ENCODE measurements around the gene KSR2. TPM values are rescaled to one million over a fixed set of nuclear protein-coding genes. Genes with fewer than 3 reads are reported as not detected.

The KSR2 gene
- total and polyA plus RNA-seq, 2 donors from 2014 or later = 0.34 to 2.9 TPM

DNA sequence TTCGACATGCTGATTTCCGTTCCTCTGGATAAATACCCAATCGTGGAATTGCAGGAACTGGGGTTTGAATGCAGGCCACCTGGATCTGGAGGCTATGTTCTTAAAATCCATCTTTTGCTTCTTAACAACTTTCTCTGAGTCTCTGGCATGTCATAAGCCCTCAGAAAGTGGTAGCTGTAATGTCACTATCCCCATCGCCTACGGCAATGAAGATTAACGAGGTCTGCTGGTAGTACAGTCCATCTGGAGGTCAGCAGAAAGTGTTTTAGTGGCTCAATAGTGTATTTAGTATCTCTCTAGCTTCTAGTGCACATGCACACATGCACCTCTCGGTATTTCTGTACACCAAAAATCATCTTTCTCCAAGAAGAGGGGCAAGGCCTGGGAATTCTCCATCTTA lies 477.1 kb downstream of the KSR2 start:
- H3K27me3 ChIP-seq (ENCODE audit: control insufficient read depth, insufficient read depth, low read length) = no peaks in the 10 kb centered on the region
- H3K9me3 ChIP-seq (ENCODE audit: control insufficient read depth in 2 of 3, insufficient read depth in 1 of 3, low read length in 3 of 3) = peaks cover 0 to 1% (median 0%) of the 10 kb centered on the region in 3 donors
- TF ChIP-seq, protein P1, sequence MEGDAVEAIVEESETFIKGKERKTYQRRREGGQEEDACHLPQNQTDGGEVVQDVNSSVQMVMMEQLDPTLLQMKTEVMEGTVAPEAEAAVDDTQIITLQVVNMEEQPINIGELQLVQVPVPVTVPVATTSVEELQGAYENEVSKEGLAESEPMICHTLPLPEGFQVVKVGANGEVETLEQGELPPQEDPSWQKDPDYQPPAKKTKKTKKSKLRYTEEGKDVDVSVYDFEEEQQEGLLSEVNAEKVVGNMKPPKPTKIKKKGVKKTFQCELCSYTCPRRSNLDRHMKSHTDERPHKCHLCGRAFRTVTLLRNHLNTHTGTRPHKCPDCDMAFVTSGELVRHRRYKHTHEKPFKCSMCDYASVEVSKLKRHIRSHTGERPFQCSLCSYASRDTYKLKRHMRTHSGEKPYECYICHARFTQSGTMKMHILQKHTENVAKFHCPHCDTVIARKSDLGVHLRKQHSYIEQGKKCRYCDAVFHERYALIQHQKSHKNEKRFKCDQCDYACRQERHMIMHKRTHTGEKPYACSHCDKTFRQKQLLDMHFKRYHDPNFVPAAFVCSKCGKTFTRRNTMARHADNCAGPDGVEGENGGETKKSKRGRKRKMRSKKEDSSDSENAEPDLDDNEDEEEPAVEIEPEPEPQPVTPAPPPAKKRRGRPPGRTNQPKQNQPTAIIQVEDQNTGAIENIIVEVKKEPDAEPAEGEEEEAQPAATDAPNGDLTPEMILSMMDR (IDR thresholded peaks at IDR 0.05; ENCODE audit: borderline replicate concordance, extremely low read depth, insufficient read depth) = no peak
- DNase-seq = no peak
- H3K9ac ChIP-seq (ENCODE audit: low read length in 3 of 3) = no peak overlapping the region
- H3K36me3 ChIP-seq (ENCODE audit: control insufficient read depth in 2 of 3, insufficient read depth in 3 of 3, low read length in 3 of 3) = no peaks in the 10 kb centered on the region
- H3K27ac ChIP-seq (ENCODE audit: low read depth in 2 of 2, low read length in 2 of 2) = no peak overlapping the region
- H3K4me1 ChIP-seq (ENCODE audit: control insufficient read depth in 2 of 3, insufficient read depth in 2 of 3, low read depth in 1 of 3, low read length in 3 of 3) = no peaks in the 10 kb centered on the region
- FAIRE-seq = no peak
- no peak overlapping the region for H3K4me3 ChIP-seq (ENCODE audit: low read length in 3 of 3)
- intact Hi-C loops (cut with DNase I) = no loop called here

DNA sequence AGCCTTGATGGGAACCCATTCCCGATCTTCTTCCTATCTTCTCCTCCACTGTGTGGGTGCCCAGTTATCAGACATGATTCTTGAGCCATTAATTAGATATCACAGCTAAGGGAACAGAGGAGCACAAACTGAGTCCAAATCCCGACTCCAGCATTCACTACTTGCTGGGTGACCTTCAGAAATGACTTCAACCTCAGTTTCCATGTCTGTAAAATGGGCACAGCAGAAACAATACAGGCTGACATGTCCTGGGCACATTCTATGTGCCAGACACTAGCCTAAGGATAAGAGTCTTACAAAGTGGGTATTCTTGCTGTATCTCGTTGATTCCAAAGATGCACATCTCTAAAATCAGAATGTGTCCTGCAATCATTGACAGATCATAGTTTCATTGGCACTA lies 478.7 kb downstream of the KSR2 start:
- TF ChIP-seq, protein P1 (IDR thresholded peaks at IDR 0.05; ENCODE audit: borderline replicate concordance, extremely low read depth, insufficient read depth) = no peak
- DNase-seq (no peak), FAIRE-seq (no peak)
- Histone ChIP-seq H3K9me3 (ENCODE audit: control insufficient read depth in 2 of 3, insufficient read depth in 1 of 3, low read length in 3 of 3) (peaks cover 0 to 1% (median 0%) of the 10 kb centered on the region in 3 donors), H3K36me3 (ENCODE audit: control insufficient read depth in 2 of 3, insufficient read depth in 3 of 3, low read length in 3 of 3) (no peaks in the 10 kb centered on the region), H3K9ac (ENCODE audit: low read length in 3 of 3) (no peak overlapping the region), H3K4me3 (ENCODE audit: low read length in 3 of 3) (no peak overlapping the region), H3K27ac (ENCODE audit: low read depth in 2 of 2, low read length in 2 of 2) (no peak overlapping the region), H3K27me3 (ENCODE audit: control insufficient read depth, insufficient read depth, low read length) (no peaks in the 10 kb centered on the region), H3K4me1 (ENCODE audit: control insufficient read depth in 2 of 3, insufficient read depth in 2 of 3, low read depth in 1 of 3, low read length in 3 of 3) (no peaks in the 10 kb centered on the region)
- intact Hi-C loops (cut with DNase I) = no loop called here

DNA sequence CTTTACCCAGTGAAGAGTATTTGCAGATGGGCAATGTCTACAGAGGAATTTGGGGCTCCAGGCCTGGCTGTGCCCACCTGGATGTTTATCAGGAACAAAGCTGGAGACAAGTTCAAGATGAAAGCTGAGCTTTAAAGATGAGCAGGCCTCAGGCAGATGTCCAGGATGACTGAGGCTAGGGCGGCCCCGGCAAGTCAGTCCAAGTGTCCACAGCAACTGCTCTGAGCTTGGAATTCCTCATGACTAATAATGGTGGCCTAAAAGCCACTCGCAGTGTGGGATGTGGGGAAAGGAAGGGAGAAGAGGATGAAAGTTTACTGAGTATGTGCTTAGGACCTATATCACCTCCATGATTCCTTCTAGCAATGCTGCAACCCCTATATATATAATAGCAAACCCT lies 479.1 kb downstream of the KSR2 start:
- intact Hi-C loops (cut with DNase I) = no loop called here
- FAIRE-seq = no peak
- H3K9ac ChIP-seq (ENCODE audit: low read length in 3 of 3) = no peak overlapping the region

More for the DNA sequence above, 479.1 kb downstream of the KSR2 start:
- no peak for DNase-seq
- no peak overlapping the region for H3K27ac ChIP-seq (ENCODE audit: low read depth in 2 of 2, low read length in 2 of 2)
- TF ChIP-seq, protein P1 (IDR thresholded peaks at IDR 0.05; ENCODE audit: borderline replicate concordance, extremely low read depth, insufficient read depth) = no peak
- no peaks in the 10 kb centered on the region for H3K36me3 ChIP-seq (ENCODE audit: control insufficient read depth in 2 of 3, insufficient read depth in 3 of 3, low read length in 3 of 3)
- H3K9me3 ChIP-seq (ENCODE audit: control insufficient read depth in 2 of 3, insufficient read depth in 1 of 3, low read length in 3 of 3) = peaks cover 0 to 1% (median 0%) of the 10 kb centered on the region in 3 donors
- H3K27me3 ChIP-seq (ENCODE audit: control insufficient read depth, insufficient read depth, low read length) = no peaks in the 10 kb centered on the region
- H3K4me1 ChIP-seq (ENCODE audit: control insufficient read depth in 2 of 3, insufficient read depth in 2 of 3, low read depth in 1 of 3, low read length in 3 of 3) = no peaks in the 10 kb centered on the region
- no peak overlapping the region for H3K4me3 ChIP-seq (ENCODE audit: low read length in 3 of 3)
